GM18870 (cell line): ENCODE measurements around the gene SPATA7.

Source experiments
- ATAC-seq: cut with Tn5 transposase; IDR thresholded peaks from one replicate; pipeline ENCODE4 v1.9.1; 2021; ENCODE audit warnings: moderate library complexity; ENCODE audit not compliant: unreplicated experiment

The SPATA7 gene

DNA sequence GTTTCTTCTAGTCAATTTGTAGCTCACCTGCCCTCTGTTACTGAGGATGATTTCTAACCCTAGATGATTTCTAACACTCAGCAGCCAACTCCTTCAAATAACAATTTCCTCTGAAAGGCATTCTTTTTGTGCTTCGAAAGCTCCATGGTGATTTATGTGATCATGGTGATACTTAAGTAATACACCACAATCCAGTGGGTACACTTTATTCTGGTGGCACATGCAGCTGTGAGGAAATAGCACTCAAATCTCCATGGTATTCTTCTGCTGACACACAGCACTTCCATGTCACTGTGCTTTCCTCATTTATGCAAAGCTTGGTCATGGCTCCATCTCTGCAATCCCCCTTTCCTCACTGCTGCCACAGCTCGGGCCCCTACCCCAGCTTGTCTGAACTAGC lies 95.6 kb downstream of the SPATA7 start:
- ATAC-seq, result no peak

DNA sequence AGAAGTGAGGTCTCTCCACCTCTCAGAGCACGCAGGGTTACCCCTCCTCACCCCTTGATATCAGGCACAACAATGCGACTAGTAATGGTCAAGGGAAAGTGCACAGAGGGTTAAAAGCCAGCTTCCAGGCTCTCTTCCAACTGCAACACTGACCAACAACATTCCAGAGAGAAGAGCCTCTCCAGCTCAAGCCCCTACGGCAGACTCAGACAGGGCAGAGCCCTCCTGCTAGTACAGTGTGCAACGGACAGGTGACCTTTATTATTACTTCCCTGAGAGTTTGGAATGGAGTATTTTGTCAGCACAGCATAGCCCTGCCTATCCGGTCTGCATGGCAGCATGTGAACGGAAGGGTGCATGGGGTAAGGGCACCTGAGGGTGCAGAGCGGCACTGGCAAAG lies 96.3 kb downstream of the SPATA7 start:
- no peak for ATAC-seq

DNA sequence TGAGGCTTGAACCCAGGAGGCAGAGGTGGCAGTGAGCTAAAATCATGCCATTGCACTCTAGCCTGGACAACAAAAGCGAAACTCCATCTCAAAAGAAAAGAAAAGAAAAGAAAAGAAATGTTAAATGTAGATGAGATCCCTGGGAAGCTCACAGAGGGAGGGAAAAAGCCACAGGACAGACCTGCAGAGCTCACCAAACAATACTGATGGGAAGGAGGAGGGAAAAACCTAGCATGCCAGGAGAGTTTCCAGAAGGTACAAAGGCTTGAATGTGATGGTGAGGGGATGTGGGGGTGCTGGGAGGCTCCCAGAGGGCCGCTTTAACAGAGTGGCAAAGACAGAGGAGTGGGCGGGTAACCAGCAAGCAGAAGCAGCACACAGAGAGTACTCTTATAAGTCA lies 97.1 kb downstream of the SPATA7 start:
- no peak for ATAC-seq
